ENCODE data around the gene STMP1.
"Not testable (repeated sequence)": the region's sequence is repeated elsewhere in the genome, so short reads cannot be mapped to it uniquely, and the experiment has no call there.

STMP1 gene

GRCh38 chr7:135670179-135670578 is 7.9 kb downstream of the STMP1 start:
- H3K4me1 Mint-ChIP-seq (ENCODE audit: low read depth), result peaks cover 11% of the 10 kb centered on the region
- H3K27ac Mint-ChIP-seq, result no peak overlapping the region
- H3K27me3 Mint-ChIP-seq (ENCODE audit: low read depth), result no peaks in the 10 kb centered on the region
- H3K9me3 Mint-ChIP-seq, result no peaks in the 10 kb centered on the region
- H3K4me3 Mint-ChIP-seq, result no peak overlapping the region
- no peak for DNase-seq (ENCODE audit: low spot score)
- H3K36me3 Mint-ChIP-seq (ENCODE audit: low read depth), result peaks cover 21% of the 10 kb centered on the region

DNA sequence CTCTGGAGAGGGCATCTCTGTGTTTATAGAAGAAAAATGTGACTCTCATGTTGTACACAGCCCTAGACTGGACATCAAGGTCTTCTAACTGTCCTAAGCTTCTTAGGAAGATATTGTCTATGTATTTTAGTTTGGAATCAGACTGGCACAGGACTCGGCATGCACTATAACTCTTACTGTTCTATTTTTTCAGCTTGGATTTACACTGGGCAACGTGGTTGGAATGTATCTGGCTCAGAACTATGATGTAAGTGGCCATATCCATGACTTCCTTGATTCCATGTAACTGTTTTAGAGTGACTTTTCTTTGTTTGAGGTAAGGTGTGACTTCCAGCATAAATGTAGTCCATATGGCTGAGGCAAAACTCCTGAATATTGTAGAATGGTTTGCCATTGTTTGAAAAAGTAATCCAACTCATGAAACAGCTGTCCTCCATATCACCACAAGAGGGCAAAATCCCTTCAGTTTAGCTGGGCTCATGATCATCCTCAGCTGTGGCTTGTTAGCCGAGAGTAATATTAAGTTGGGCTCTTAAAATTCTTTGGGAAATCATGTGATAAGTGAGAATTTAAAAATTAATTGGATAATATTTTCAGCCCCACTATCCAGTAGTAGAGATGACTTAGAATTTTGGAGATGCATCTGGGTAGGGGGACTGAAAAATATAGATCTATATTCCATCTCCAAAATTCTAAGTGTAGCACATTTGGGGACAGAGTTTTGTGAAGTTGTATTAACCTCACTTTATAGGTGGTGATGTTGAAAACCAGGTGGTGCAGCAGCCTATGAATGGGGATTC is 10.4 kb downstream of the STMP1 start:
- H3K36me3 Mint-ChIP-seq (ENCODE audit: low read depth), result peaks cover 20% of the 10 kb centered on the region
- no peak for DNase-seq (ENCODE audit: low spot score)
- no peaks in the 10 kb centered on the region for H3K27me3 Mint-ChIP-seq (ENCODE audit: low read depth)
- no peaks in the 10 kb centered on the region for H3K9me3 Mint-ChIP-seq
- H3K4me3 Mint-ChIP-seq, result no peak overlapping the region
- H3K27ac Mint-ChIP-seq, result no peak overlapping the region
- H3K4me1 Mint-ChIP-seq (ENCODE audit: low read depth), result peaks cover 7% of the 10 kb centered on the region

DNA sequence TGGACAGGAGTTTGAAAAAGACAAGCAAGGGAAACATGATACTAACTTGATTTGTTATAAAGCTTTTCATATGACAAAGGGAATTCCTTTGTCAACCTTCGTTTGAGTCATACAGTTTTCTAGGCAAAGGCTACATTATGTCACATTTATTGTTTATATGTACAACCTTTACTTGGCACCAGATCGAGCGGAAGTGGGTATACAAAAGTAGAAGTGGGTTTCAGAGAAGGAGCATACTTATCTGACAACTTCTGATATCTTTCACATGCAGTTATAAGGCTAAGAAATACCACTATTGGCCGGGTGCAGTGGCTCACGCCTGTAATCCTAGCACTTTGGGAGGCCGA is 11.0 kb downstream of the STMP1 start:
- H3K27ac Mint-ChIP-seq, result no peak overlapping the region
- H3K4me1 Mint-ChIP-seq (ENCODE audit: low read depth), result peaks cover 7% of the 10 kb centered on the region
- H3K9me3 Mint-ChIP-seq, result no peaks in the 10 kb centered on the region
- DNase-seq (ENCODE audit: low spot score), result no peak
- no peak overlapping the region for H3K4me3 Mint-ChIP-seq
- H3K27me3 Mint-ChIP-seq (ENCODE audit: low read depth), result no peaks in the 10 kb centered on the region
- H3K36me3 Mint-ChIP-seq (ENCODE audit: low read depth), result peaks cover 21% of the 10 kb centered on the region

- Mint-ChIP-seq H3K9me3 (no peaks in the 10 kb centered on the region), H3K4me3 (no peak overlapping the region), H3K4me1 (ENCODE audit: low read depth) (peaks cover 12% of the 10 kb centered on the region), H3K27ac (no peak overlapping the region), H3K27me3 (ENCODE audit: low read depth) (no peaks in the 10 kb centered on the region), H3K36me3 (ENCODE audit: low read depth) (peaks cover 16% of the 10 kb centered on the region)
- DNase-seq (ENCODE audit: low spot score), result no peak
These were observed 16.6 kb downstream of the STMP1 start for GRCh38 chr7:135678612-135679575.

DNA sequence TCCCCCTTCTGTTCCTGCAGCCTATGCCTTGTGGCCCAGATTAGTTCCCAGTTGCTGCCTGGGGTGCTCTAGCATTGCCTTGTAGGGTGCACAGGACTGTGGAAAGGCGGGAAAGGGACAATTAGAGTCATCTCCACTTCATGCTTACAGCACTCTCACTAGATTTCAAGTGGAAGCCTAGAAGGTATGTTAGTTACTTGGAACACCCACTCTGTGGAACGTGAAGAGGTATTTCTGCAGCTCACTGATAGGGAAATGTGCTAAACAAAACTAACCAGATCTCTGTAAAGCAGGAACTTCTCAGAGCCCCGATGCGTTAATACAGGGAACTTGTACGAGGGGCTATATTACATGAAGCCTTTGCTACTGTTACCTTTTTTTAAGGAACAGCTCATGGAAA is 19.4 kb downstream of the STMP1 start:
- no peak for DNase-seq (ENCODE audit: low spot score)
- Mint-ChIP-seq H3K9me3 (no peaks in the 10 kb centered on the region), H3K4me3 (no peak overlapping the region), H3K27me3 (ENCODE audit: low read depth) (no peaks in the 10 kb centered on the region), H3K27ac (no peak overlapping the region), H3K36me3 (ENCODE audit: low read depth) (peaks cover 14% of the 10 kb centered on the region), H3K4me1 (ENCODE audit: low read depth) (peaks cover 12% of the 10 kb centered on the region)

DNA sequence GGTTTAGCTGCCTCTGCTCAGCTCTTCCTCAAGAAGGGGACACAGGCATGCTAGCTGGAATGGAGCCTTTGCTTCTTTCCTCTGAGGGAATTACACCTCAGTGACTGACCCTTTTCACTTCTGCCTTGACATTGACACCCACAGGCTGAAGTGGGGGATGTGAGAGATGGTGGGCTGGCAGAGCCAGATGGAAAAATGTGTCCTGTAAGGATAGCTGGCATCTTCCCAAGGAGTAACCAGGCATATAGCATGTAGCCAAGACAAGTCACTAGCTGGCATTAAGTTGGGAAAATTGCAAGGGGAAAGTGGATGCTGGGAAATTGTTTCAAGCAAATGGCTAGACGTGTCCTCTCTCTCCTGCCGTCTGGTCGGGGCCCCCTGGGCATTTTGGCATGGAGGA is 19.9 kb downstream of the STMP1 start:
- DNase-seq (ENCODE audit: low spot score), result no peak
- H3K4me1 Mint-ChIP-seq (ENCODE audit: low read depth), result peaks cover 12% of the 10 kb centered on the region
- no peaks in the 10 kb centered on the region for H3K27me3 Mint-ChIP-seq (ENCODE audit: low read depth)
- H3K27ac Mint-ChIP-seq, result no peak overlapping the region
- H3K4me3 Mint-ChIP-seq, result no peak overlapping the region
- no peaks in the 10 kb centered on the region for H3K9me3 Mint-ChIP-seq
- H3K36me3 Mint-ChIP-seq (ENCODE audit: low read depth), result peaks cover 13% of the 10 kb centered on the region

GRCh38 chr7:135683609-135684008 is 21.3 kb downstream of the STMP1 start:
- no peaks in the 10 kb centered on the region for H3K9me3 Mint-ChIP-seq
- peaks cover 4% of the 10 kb centered on the region for H3K36me3 Mint-ChIP-seq (ENCODE audit: low read depth)
- peaks cover 12% of the 10 kb centered on the region for H3K4me1 Mint-ChIP-seq (ENCODE audit: low read depth)
- no peak for DNase-seq (ENCODE audit: low spot score)
- H3K27ac Mint-ChIP-seq, result no peak overlapping the region
- H3K27me3 Mint-ChIP-seq (ENCODE audit: low read depth), result no peaks in the 10 kb centered on the region
- no peak overlapping the region for H3K4me3 Mint-ChIP-seq

- no peak overlapping the region for H3K4me3 Mint-ChIP-seq
- H3K4me1 Mint-ChIP-seq (ENCODE audit: low read depth), result peaks cover 8% of the 10 kb centered on the region
- H3K36me3 Mint-ChIP-seq (ENCODE audit: low read depth), result peaks cover 1% of the 10 kb centered on the region
- no peak overlapping the region for H3K27ac Mint-ChIP-seq
- H3K9me3 Mint-ChIP-seq, result no peaks in the 10 kb centered on the region
- no peaks in the 10 kb centered on the region for H3K27me3 Mint-ChIP-seq (ENCODE audit: low read depth)
- no peak for DNase-seq (ENCODE audit: low spot score)
These were observed 21.8 kb downstream of the STMP1 start for GRCh38 chr7:135684136-135684535.

GRCh38 chr7:135684699-135685098 is 22.4 kb downstream of the STMP1 start:
- no peaks in the 10 kb centered on the region for H3K9me3 Mint-ChIP-seq
- H3K27ac Mint-ChIP-seq, result no peak overlapping the region
- DNase-seq (ENCODE audit: low spot score), result no peak
- H3K36me3 Mint-ChIP-seq (ENCODE audit: low read depth), result peaks cover 3% of the 10 kb centered on the region
- H3K4me3 Mint-ChIP-seq, result no peak overlapping the region
- H3K4me1 Mint-ChIP-seq (ENCODE audit: low read depth), result peaks cover 8% of the 10 kb centered on the region
- no peaks in the 10 kb centered on the region for H3K27me3 Mint-ChIP-seq (ENCODE audit: low read depth)

GRCh38 chr7:135685306-135686084 is 23.2 kb downstream of the STMP1 start:
- Mint-ChIP-seq H3K27ac (no peak overlapping the region), H3K36me3 (ENCODE audit: low read depth) (peaks cover 3% of the 10 kb centered on the region), H3K4me1 (ENCODE audit: low read depth) (peaks cover 6% of the 10 kb centered on the region), H3K4me3 (no peak overlapping the region), H3K27me3 (ENCODE audit: low read depth) (no peaks in the 10 kb centered on the region), H3K9me3 (no peaks in the 10 kb centered on the region)
- DNase-seq (ENCODE audit: low spot score), result no peak

DNA sequence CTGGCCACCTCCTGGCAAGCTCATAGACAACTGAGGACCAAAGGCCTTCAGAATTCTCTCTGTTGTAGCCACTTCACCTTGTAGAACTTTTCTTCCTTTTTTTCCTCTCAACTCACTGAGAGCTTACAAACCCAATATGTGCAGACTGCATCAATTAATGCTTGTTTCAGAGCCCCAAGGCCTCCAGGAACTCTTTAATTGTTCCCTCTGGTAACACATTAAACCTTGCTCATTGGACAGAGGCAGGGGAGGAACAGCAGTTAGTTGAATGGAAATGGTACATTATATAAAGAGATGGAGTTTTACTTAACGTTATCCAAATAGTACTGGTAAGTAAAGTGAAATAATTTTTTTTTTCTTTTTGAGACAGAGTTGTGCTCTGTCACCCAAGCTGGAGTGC is 25.2 kb downstream of the STMP1 start:
- Mint-ChIP-seq H3K4me3 (no peak overlapping the region), H3K36me3 (ENCODE audit: low read depth) (peaks cover 3% of the 10 kb centered on the region), H3K27me3 (ENCODE audit: low read depth) (no peaks in the 10 kb centered on the region), H3K4me1 (ENCODE audit: low read depth) (no peaks in the 10 kb centered on the region), H3K27ac (no peak overlapping the region), H3K9me3 (no peaks in the 10 kb centered on the region)
- no peak for DNase-seq (ENCODE audit: low spot score)

DNA sequence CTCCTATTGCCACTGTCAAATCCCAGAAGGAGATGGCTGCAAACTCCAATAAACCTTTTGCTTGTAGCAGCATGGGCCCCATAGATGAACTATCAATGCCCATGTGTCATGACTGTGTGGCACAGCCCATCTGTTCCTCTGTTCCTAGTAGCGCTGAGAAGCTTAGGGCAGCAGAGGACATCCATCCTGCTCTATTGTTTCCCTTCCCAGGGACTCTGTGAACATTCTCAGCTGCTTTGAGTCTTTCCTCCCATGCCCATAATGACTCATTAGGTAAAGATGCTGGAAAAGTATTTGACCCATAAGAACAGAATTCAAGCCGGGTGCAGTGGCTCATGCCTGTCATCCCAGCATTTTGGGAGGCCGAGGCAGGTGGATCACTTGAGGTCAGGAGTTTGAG is 28.3 kb downstream of the STMP1 start:
- no peak overlapping the region for H3K4me3 Mint-ChIP-seq
- H3K36me3 Mint-ChIP-seq (ENCODE audit: low read depth), result peaks cover 3% of the 10 kb centered on the region
- no peaks in the 10 kb centered on the region for H3K27me3 Mint-ChIP-seq (ENCODE audit: low read depth)
- no peak overlapping the region for H3K27ac Mint-ChIP-seq
- H3K4me1 Mint-ChIP-seq (ENCODE audit: low read depth), result no peaks in the 10 kb centered on the region
- no peak for DNase-seq (ENCODE audit: low spot score)
- H3K9me3 Mint-ChIP-seq, result no peaks in the 10 kb centered on the region

- no peaks in the 10 kb centered on the region for H3K27me3 Mint-ChIP-seq (ENCODE audit: low read depth)
- no peaks in the 10 kb centered on the region for H3K9me3 Mint-ChIP-seq
- H3K4me1 Mint-ChIP-seq (ENCODE audit: low read depth), result no peaks in the 10 kb centered on the region
- DNase-seq (ENCODE audit: low spot score), result no peak
- no peak overlapping the region for H3K27ac Mint-ChIP-seq
- no peak overlapping the region for H3K4me3 Mint-ChIP-seq
- H3K36me3 Mint-ChIP-seq (ENCODE audit: low read depth), result peaks cover 2% of the 10 kb centered on the region
These were observed 29.7 kb downstream of the STMP1 start for GRCh38 chr7:135692055-135692454.

- H3K36me3 Mint-ChIP-seq (ENCODE audit: low read depth); H3K27me3 Mint-ChIP-seq (ENCODE audit: low read depth); DNase-seq (ENCODE audit: low spot score); H3K9me3 Mint-ChIP-seq; H3K4me1 Mint-ChIP-seq (ENCODE audit: low read depth); H3K27ac Mint-ChIP-seq; H3K4me3 Mint-ChIP-seq: not testable (repeated sequence)
These were observed 30.3 kb downstream of the STMP1 start for GRCh38 chr7:135692606-135693005.

Measured in T-helper 2 cell treated with Interferon-gamma antibody and Interleukin-4, amounts not matched to agents 5 μg/mL and 100 μg/mL, for 36 hours (primary cell).